Fibroblast of skin of scalp (primary cell): Measurements from ENCODE around the gene PSMD2.
"Not testable (repeated sequence)": the region's sequence is repeated elsewhere in the genome, so short reads cannot be mapped to it uniquely, and the experiment has no call there.

Experiments used
- DNase-seq: peaks from one replicate; pipeline ENCODE4 v3.0.0-alpha.2; 2013

Gene PSMD2

DNA sequence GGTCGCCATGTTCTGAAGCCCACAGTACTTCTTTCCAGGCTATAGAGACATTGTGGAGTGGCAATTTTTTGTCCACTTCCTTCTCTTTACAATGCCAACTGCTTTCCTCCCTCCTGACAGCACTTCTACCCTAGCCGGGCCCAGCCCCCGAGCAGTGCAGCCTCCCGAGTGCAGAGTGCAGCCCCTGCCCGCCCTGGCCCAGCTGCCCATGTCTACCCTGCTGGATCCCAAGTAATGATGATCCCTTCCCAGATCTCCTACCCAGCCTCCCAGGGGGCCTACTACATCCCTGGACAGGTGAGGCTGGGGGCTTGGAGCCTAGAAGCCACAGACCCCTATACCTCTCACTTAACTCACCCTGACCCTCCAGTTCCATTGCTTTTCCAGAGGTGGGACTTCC is 18.2 kb downstream of the PSMD2 start:
- no peak for DNase-seq

DNA sequence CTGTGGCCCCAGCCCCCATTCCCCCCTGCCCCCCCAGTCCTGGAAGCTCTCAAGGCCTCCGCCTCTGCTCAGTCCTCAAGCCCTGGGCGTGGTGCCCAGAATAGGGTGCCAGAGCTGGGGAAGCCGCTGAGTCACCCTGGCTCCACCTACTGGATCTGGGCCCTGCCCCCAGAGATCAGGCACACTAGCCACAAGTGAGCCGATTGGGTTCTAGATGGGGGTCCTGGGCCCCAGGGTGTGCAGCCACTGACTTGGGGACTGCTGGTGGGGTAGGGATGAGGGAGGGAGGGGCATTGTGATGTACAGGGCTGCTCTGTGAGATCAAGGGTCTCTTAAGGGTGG is 21.0 kb downstream of the PSMD2 start:
- peak; percentile 98 for DNase-seq

DNA sequence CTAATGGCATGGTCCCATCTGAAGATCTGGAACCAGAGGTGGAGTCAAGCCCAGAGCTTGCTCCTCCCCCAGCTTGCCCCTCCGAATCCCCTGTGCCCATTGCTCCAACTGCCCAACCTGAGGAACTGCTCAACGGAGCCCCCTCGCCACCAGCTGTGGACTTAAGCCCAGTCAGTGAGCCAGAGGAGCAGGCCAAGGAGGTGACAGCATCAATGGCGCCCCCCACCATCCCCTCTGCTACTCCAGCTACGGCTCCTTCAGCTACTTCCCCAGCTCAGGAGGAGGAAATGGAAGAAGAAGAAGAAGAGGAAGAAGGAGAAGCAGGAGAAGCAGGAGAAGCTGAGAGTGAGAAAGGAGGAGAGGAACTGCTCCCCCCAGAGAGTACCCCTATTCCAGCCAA is 22.6 kb downstream of the PSMD2 start:
- DNase-seq, result no peak

DNA sequence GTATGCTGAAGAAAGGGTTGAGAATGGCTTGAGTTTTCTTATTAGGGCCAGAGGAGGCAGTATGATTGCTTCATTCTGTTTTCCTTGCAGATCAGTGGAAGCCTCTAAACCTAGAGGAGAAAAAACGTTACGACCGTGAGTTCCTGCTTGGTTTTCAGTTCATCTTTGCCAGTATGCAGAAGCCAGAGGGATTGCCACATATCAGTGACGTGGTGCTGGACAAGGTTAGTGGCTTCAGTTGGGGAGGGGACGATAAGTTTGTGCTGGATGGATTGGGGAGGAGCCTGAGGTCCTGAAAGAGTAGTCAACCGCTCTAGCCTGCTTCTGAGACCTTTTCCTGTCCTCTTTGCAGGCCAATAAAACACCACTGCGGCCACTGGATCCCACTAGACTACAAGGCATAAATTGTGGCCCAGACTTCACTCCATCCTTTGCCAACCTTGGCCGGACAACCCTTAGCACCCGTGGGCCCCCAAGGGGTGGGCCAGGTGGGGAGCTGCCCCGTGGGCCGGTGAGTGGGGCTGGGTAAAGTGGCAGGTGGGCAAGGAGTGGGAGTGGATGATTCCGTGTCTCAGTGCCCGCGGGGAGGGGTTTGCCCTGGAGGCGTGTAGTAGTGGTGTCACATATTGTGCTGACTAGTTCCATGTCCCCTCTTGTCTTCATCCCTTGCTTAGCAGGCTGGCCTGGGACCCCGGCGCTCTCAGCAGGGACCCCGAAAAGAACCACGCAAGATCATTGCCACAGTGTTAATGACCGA is 23.9 kb downstream of the PSMD2 start:
- no peak for DNase-seq

DNA sequence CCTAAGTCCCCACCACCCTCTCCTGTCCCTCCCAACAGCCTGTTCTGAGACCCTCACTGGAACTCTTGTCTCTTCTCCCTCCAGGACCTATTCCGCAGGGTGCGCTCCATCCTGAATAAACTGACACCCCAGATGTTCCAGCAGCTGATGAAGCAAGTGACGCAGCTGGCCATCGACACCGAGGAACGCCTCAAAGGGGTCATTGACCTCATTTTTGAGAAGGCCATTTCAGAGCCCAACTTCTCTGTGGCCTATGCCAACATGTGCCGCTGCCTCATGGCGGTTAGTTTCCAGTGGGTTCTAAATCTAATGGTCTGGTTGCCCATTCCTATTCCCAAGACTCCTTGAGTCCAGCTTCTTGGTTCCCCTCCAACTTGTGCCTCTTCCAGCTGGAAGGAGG is 24.7 kb downstream of the PSMD2 start:
- no peak for DNase-seq

DNA sequence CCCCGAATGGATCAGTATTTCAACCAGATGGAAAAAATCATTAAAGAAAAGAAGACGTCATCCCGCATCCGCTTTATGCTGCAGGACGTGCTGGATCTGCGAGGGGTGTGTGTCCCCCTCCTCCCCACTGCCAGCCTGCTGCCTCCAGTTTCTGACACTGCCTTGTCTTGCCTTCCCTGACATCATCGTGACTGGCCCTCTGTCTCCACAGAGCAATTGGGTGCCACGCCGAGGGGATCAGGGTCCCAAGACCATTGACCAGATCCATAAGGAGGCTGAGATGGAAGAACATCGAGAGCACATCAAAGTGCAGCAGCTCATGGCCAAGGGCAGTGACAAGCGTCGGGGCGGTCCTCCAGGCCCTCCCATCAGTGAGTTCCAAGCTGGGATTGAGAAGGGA is 26.2 kb downstream of the PSMD2 start:
- no peak for DNase-seq

DNA sequence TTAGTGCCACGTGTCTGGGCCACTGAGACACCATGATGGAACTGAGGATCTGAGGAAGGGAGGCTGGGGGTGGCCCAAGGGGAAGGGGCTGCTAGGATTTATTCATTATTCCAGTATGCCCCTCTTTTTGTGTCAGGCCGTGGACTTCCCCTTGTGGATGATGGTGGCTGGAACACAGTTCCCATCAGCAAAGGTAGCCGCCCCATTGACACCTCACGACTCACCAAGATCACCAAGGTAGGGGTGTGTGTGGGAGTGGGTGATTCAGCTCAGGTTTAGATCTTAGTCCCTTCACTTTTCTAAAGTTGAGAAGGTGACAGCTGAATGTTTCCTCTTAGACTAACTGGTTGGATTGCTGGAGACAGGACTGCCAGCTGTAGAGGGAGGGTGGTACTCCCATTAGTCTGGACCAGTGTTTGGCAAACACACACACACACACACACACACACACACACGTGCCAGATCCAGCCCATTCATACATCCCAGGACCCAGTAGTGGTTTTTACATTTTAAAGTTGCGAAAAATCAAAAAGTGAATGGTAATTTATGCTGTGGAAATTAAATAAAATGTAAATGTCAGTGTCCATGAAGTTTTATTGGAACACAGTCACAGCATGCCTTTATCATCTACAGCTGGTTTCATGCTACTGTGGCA is 26.8 kb downstream of the PSMD2 start:
- no peak for DNase-seq

DNA sequence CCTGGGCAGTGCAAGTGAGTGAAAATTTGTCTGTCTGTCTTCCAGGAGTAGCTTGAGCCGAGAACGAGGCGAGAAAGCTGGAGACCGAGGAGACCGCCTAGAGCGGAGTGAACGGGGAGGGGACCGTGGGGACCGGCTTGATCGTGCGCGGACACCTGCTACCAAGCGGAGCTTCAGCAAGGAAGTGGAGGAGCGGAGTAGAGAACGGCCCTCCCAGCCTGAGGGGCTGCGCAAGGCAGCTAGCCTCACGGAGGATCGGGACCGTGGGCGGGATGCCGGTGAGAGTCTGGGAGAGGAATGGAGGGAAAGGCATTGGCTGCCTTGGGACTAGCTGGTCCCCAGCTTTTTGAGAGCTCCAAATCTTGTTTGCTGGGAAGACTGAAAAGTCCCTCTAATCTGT is 28.1 kb downstream of the PSMD2 start:
- no peak for DNase-seq

DNA sequence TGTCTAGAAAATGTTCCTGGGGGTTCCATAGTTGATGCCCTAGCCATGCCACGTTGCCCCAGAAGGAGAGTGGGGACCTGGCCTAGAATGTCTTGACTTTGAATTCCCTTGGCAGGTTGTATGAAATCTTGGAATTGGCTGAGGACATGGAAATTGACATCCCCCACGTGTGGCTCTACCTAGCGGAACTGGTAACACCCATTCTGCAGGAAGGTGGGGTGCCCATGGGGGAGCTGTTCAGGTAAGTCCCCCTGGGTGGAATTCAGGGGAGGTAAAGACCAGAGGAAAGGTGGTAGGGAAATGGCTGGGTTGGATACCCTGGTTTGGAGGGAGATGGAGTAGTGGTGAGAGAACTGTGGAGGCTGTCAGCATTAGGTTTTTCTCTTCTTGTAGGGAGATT is 29.5 kb downstream of the PSMD2 start:
- no peak for DNase-seq

DNA sequence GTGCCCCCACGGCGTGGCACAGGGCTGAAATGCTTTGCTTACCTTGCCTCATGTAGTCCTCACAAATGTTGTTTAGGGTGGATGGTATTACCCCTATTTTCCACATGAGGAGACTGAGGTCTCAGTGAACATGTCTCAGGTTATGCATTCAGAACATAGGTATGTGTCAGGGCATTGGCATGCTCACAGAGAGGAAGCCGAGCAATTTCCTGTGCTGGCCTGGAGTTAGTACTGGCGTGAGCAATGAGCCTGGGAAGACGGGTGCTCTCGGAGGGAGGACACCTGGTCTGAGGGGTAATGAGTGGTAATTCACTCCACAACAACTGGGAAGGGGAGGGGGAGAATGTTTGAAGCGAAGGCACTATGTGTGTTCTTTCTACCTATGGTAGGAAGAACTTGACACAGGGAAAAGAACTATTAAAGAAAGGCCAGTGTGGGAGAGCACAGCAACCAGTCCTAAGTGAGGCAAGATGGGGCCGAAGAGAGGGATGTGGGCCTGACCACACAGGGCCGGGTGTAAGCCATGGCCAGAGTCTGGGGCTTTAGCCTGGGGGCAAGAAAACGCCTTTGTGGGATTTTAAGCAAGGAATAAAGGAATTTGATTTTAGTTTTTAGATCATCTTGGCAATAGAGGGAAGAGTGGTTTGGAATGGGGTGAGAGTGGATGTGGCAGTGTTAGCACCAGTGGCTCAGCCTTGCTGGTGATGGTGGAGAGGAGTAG is 33.5 kb downstream of the PSMD2 start:
- DNase-seq, result peak; percentile 69

DNA sequence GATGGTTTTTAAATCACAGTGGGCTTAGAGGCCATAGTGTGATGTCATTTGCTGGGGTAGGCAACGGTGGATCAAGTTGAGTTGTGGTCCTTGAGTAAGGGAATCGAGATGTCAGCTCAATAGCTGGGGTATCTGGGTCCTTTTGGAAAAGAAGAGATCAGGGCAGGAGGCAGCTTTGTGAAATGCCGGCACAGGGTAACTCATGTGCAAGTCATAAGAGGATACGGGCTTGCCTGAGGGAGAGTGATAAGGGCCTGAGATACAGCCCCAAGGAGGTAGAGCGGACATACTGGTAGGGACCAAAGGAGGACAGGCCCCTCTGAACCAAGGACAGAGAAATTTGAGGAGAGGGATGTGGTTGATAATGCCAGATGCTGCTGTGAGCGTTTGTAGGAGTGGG is 34.1 kb downstream of the PSMD2 start:
- no peak for DNase-seq

DNA sequence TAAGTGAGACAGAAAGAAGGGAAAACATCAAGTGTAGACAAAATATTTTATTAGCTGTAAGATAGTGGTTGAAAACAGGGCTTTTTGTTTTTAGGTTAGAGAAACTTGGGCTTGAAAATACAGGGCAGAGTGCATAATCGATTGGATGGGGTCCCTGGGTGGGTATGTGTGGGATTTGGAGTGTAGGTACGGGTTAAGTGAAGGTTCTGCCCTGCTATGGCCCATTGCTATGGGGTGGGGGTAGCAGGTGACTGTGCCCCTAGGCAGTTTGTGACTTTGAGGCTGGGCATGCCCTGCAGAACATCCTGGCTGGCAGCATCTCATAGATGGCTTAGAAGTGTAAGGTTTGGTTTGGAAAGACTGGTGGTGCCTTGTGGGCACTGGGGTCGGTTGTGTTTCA is 34.7 kb downstream of the PSMD2 start:
- DNase-seq, result no peak

DNA sequence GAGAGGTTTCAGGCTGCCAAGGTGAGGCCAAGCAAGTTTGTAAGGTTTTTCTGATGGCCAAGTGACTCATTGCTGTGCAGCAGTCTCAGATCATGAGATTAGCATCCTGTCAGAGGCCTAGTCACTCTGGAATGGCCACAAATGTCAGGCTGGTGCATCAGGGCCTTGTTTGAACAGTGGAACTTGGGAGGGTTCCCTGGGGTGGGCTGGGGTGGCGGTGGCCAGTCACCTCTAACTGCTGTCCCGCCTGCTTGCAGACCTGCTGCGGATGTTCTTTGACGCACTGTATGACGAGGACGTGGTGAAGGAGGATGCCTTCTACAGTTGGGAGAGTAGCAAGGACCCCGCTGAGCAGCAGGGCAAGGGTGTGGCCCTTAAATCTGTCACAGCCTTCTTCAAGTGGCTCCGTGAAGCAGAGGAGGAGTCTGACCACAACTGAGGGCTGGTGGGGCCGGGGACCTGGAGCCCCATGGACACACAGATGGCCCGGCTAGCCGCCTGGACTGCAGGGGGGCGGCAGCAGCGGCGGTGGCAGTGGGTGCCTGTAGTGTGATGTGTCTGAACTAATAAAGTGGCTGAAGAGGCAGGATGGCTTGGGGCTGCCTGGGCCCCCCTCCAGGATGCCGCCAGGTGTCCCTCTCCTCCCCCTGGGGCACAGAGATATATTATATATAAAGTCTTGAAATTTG is 35.6 kb downstream of the PSMD2 start:
- DNase-seq, result peak; percentile 35

DNA sequence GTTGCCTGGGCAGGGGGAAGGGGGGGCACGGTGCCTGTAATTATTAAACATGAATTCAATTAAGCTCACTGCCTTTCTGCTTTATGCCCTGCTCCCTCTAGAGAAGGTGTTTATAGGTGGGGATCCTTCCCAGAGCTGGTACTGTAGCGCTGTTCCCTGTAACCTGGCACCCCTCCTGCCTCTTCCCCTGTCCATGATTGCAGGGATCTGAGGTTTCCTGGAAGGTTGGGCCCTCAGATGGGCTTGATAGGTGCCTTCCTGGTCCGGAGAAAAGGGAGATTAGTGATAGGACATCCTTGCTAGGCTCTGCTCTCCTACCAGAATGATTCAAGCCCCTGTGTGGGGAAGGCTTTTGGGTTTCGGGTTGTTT is 36.2 kb downstream of the PSMD2 start:
- no peak for DNase-seq

DNA sequence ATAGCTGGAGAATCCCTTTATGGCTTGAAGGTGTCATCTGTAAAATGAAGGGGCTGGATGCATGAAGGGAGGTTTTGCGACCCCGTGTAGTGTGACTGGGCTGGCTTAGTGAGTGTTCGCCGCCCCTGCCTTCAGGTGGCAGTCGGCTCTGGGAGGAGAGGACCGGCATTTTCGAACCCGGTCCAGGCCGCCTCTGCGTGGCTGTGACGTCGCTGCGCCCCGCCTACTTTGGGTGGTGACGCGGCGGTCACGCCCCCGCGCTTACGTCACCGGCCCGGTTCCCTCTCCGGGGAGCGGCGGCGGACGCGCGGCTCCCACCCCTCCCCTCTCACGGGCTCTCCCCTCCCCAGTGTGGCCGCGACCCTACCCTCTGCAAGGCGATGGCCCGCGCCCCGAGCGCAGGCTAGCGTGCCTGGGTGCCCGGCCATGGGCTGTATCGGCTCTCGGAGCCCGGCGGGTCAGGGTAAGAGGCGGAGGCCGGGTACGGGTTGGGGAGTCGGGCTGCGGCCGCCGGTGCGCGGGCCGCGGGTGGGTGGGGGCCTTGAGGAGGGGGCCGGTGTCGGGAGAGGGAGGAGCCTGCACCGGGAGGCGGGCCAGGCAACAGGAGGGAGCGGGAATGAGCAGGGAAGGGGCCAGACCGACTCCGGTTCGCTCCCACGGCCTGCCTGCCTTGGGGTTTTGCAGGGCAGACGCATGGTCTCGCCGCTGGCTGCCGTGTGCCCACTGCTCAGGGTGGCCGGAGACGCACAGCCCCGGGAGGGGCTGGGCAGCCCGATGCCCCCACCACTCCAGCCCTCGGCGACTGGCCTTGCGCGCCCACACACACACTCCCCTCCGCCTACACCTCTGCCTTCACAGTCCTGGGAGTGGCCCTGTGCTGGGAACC is 36.9 kb downstream of the PSMD2 start:
- peak; percentile 77 for DNase-seq

DNA sequence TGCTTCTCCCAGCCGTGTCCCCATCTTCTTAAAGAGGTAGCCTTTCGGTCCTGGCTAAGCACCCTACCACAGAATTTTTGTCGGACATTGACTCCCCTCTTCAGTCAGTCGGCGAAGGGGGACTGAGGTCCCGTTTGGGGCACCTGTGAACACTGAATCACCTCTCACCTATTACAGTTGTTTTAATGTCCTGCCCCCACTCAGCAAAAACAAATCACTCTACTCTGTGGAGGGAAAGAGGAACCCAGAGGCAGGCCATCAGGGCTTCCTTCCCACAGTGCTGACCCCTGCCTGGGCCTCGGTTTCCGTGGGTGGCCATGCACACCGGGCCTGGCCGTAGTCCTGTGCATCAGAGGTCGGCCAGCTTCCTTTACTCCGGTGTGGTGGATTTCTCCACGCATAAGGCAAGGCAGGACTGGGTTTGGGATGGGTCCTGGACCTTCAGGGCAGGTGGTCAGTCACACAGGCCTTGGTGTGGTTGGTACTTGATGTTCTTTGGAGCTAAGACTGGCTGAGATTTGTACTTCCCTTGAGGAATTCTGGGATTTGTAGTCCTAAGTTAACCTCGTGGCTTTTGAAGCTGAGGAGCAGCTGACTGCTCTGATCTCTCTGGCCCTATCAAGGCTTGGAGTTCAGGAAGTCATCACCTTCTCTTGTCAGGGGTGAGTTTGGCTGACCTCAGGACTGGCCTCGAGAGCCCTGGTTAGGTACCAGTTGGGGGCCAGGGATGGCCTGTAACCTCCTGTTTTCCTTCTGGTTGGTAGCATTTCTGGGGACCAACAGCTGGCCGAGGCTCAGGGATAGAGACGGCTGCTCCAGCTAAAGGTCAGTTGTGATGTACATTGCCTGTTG is 37.7 kb downstream of the PSMD2 start:
- DNase-seq, result peak; percentile 62

DNA sequence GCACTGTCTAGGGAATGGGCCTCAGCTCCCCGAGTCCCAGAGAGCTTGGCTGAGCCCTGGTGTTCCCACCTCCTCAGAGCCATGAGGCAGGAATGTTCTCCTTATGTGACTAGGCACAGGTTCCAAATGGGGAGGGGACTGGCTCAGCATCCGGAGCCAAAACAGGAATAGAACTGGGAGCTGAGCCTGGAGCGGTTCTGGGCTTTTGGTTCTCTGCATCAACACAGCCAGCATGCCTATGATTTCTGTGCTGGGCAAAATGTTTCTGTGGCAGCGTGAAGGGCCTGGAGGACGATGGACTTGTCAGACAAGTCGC is 38.3 kb downstream of the PSMD2 start, which contains the start of gene FAM131A:
Gene FAM131A (plus strand): TSS at position 202 of the 316 bp plus-strand sequence. CDS start 31 bp downstream, at position 233.
- DNase-seq, result peak; percentile 24

DNA sequence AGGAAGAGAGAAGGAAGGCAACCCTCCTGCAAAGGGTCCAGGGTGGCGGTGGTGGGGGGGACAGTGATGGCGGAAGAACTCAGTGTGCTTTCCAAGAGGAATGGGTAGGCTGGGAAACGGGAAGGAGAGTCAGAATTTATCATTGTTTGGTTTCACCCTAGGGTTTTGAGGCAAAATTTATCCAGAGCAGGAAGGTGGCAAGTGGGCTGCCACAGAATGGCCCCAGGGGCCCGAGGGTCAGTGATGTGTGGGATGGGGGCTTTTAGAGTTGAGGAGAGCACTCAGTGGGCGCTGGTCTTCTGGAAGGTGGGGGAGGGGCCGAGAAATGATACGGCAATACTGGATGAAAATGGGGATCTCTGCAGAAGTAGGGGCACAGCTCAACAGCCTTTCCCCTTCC is 38.9 kb downstream of the PSMD2 start:
- DNase-seq, result no peak

DNA sequence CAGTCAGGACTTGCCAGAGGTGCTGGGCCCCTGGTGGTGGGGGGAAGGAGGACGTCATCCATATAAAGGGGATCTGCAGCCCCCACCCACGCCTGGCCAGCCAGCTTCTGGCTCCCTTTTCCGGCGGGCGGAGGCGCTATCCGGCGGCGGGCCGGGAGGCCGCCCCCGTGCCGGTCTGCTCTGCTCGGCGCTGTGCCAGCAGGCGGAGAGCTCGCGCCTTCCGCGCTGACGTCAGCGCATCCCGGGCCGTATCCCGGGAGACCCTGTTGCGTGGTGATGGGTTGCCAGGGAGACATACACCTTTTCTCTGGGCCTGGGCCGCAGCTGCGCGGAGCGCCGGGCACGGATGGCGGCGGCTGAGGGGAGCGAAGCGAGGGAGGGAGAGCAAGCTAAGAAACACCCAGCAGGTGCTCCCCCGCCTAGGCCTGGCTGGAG is 39.5 kb downstream of the PSMD2 start:
- DNase-seq, result peak; percentile 61

DNA sequence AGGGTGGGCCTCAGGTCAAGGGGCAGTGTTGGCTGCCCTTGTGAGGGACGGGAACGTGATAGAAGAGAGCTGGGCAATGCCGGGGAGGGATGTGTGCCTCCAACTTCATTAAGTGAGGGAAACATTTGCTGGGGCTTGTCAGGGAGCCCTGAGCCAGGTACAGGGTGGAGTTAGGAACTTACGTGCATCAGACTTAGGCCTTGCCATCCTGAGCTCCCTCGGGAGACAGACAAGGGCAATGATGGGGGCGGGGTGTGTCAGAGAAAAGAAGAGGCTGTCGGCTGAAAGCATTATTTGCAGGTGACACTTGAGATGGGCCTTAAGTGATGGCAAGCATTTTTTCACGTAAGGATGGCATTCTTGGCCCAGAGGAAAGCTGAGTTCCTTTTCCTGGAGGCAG is 40.0 kb downstream of the PSMD2 start:
- DNase-seq, result no peak

DNA sequence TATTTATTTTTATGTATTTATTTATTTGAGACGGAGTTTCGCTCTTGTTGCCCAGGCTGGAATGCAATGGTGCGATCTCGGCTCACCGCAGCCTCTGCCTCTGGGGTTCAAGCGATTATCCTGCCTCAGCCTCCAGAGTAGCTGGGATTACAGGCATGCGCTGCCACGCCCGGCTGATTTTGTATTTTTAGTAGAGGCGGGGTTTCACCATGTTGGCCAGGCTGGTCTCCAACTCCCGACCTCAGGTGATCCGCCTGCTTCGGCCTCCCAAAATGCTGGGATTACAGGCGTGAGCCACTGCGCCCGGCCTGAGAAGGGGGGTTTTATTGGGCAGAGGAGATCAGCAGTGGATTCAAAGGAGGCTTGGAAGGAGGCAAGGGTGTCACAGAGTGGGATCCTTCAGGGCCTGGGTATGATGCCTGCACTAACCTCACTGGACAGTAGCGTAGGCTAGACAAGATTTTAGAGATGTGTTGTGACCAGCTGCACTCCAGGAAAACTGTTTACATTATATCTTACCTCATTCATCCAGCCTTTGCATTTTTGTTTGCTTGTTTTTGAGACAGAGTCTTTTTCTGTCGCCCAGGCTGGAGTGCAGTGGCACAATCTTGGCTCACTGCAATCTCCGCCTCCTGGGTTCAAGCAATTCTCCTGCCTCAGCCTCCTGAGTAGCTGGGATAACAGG is 40.6 kb downstream of the PSMD2 start:
- not testable (repeated sequence) for DNase-seq
